H9 (cell line): ENCODE data around the gene C3orf70. TPM values are rescaled to one million over a fixed set of nuclear protein-coding genes. Genes with fewer than 3 reads are reported as not detected.

Experiments used
- DNase-seq: peaks from one replicate; pipeline ENCODE4 v3.0.0-alpha.2; 2017
- H2AFZ ChIP-seq: one replicate; pipeline ENCODE4 v1.6.1; 2013; ENCODE audit warnings: mild to moderate bottlenecking, low read length, control low read depth, moderate library complexity
- H2AK5ac ChIP-seq: 2 replicates; pipeline ENCODE4 v1.6.1; 2013; ENCODE audit warnings: low read length, control low read depth, mixed read lengths; ENCODE audit not compliant: insufficient read length
- H2BK120ac ChIP-seq: one replicate; pipeline ENCODE4 v1.6.1; 2013; ENCODE audit warnings: low read depth, mild to moderate bottlenecking, low read length, control low read depth, inconsistent platforms; ENCODE audit not compliant: poor library complexity, severe bottlenecking
- H2BK12ac ChIP-seq: 2 replicates; pipeline ENCODE4 v1.6.1; 2013; ENCODE audit warnings: low read length, control low read depth, mixed read lengths, low read depth; ENCODE audit not compliant: insufficient read length
- H2BK15ac ChIP-seq: 2 replicates; pipeline ENCODE4 v1.6.1; 2013; ENCODE audit warnings: low read depth, low read length, control low read depth
- H2BK20ac ChIP-seq: one replicate; pipeline ENCODE4 v1.6.1; 2013; ENCODE audit warnings: low read depth, mild to moderate bottlenecking, low read length, control low read depth, inconsistent platforms; ENCODE audit not compliant: poor library complexity, severe bottlenecking
- H2BK5ac ChIP-seq: 2 replicates; pipeline ENCODE4 v1.6.1; 2013; ENCODE audit warnings: low read length, control low read depth, mixed read lengths; ENCODE audit not compliant: insufficient read length
- H3K14ac ChIP-seq: 2 replicates; pipeline ENCODE4 v1.6.1; 2013; ENCODE audit warnings: low read length, control low read depth; ENCODE audit not compliant: insufficient read depth
- H3K18ac ChIP-seq: 2 replicates; pipeline ENCODE4 v1.6.1; 2013; ENCODE audit warnings: low read depth, mild to moderate bottlenecking, mixed read lengths, low read length, control low read depth; ENCODE audit not compliant: insufficient read length
- H3K23ac ChIP-seq: 2 replicates; pipeline ENCODE4 v1.6.1; 2013; ENCODE audit warnings: low read length, control low read depth, mixed read lengths, low read depth; ENCODE audit not compliant: insufficient read length
- H3K23me2 ChIP-seq: 2 replicates; pipeline ENCODE4 v1.6.1; 2013; ENCODE audit warnings: low read depth, mild to moderate bottlenecking, mixed read lengths, low read length, control low read depth; ENCODE audit not compliant: insufficient read length, poor library complexity, severe bottlenecking
- H3K27ac ChIP-seq: 2 replicates; pipeline ENCODE4 v1.5.1; 2013; ENCODE audit warnings: low read length, control low read depth, mixed read lengths, low read depth; ENCODE audit not compliant: insufficient read length
- H3K27me3 ChIP-seq: 2 replicates; pipeline ENCODE4 v1.6.1; 2013; ENCODE audit warnings: low read length, control low read depth, inconsistent platforms; ENCODE audit not compliant: insufficient read depth
- H3K4ac ChIP-seq: 2 replicates; pipeline ENCODE4 v1.6.1; 2013; ENCODE audit warnings: low read depth, mild to moderate bottlenecking, control low read depth, inconsistent platforms, low read length, moderate library complexity
- H3K4me1 ChIP-seq: 2 replicates; pipeline ENCODE4 v1.6.1; 2013; ENCODE audit warnings: low read length, control low read depth, inconsistent platforms; ENCODE audit not compliant: insufficient read depth
- H3K4me2 ChIP-seq: 2 replicates; pipeline ENCODE4 v1.6.1; 2013; ENCODE audit warnings: low read length, control low read depth, mixed read lengths; ENCODE audit not compliant: insufficient read length, insufficient read depth
- H3K56ac ChIP-seq: 2 replicates; pipeline ENCODE4 v1.6.1; 2013; ENCODE audit warnings: low read depth, mild to moderate bottlenecking, mixed read lengths, low read length, control low read depth; ENCODE audit not compliant: insufficient read length
- H3K79me1 ChIP-seq: 2 replicates; pipeline ENCODE4 v1.6.1; 2013; ENCODE audit warnings: low read depth, mild to moderate bottlenecking, moderate library complexity, low read length, control low read depth, inconsistent platforms; ENCODE audit not compliant: insufficient read depth, poor library complexity, severe bottlenecking
- H3K79me2 ChIP-seq: 2 replicates; pipeline ENCODE4 v1.6.1; 2013; ENCODE audit warnings: low read length, control low read depth, inconsistent platforms; ENCODE audit not compliant: insufficient read depth
- H3K9ac ChIP-seq: 2 replicates; pipeline ENCODE4 v1.6.1; 2013; ENCODE audit warnings: low read length, control low read depth, mixed read lengths; ENCODE audit not compliant: insufficient read length; ENCODE audit errors: extremely low read depth
- H3K9me3 ChIP-seq: one replicate; pipeline ENCODE4 v1.6.1; 2013; ENCODE audit warnings: low read depth, low read length, inconsistent platforms; ENCODE audit not compliant: control insufficient read depth
- H3T11ph ChIP-seq: one replicate; pipeline ENCODE4 v1.6.1; 2013; ENCODE audit warnings: mild to moderate bottlenecking, low read length, control low read depth, inconsistent platforms
- H4K20me1 ChIP-seq: one replicate; pipeline ENCODE4 v1.6.1; 2013; ENCODE audit not compliant: control insufficient read depth, insufficient read length, insufficient read depth
- H4K5ac ChIP-seq: 2 replicates; pipeline ENCODE4 v1.6.1; 2013; ENCODE audit warnings: low read depth, mild to moderate bottlenecking, mixed read lengths, low read length, control low read depth; ENCODE audit not compliant: insufficient read length
- H4K8ac ChIP-seq: replicated peaks from 2 replicates; pipeline ENCODE4 v1.6.1; 2013; ENCODE audit warnings: low read length, control low read depth, mixed read lengths, low read depth; ENCODE audit not compliant: insufficient read length
- H4K91ac ChIP-seq: 2 replicates; pipeline ENCODE4 v1.6.1; 2013; ENCODE audit warnings: low read depth, mild to moderate bottlenecking, moderate library complexity, mixed read lengths, low read length, control low read depth; ENCODE audit not compliant: insufficient read length
- H3K27ac Mint-ChIP-seq, 3 experiments: 2 replicates in 2 of 3; 3 replicates in 1 of 3; pipeline ENCODE4 v1.8.0; 2020 to 2021; ENCODE audit warnings: mixed read lengths in 3 of 3, mild to moderate bottlenecking in 1 of 3, moderate library complexity in 1 of 3
- H3K27me3 Mint-ChIP-seq: 2 replicates; pipeline ENCODE4 v1.8.0; 2021; ENCODE audit warnings: low read depth, mild to moderate bottlenecking, moderate library complexity, mixed read lengths
- H3K36me3 Mint-ChIP-seq, 3 experiments: 2 replicates in 2 of 3; 3 replicates in 1 of 3; pipeline ENCODE4 v1.8.0; 2020 to 2021; ENCODE audit warnings: low read depth in 3 of 3, mixed read lengths in 3 of 3; ENCODE audit not compliant: insufficient read depth in 1 of 3
- H3K4me1 Mint-ChIP-seq, 2 experiments: 2 replicates each; pipeline ENCODE4 v1.8.0; 2020; ENCODE audit warnings: mixed read lengths in 2 of 2
- H3K4me3 Mint-ChIP-seq, 2 experiments: 2 replicates in 1 of 2; 3 replicates in 1 of 2; pipeline ENCODE4 v1.8.0; 2020 to 2021; ENCODE audit warnings: mild to moderate bottlenecking in 2 of 2, mixed read lengths in 2 of 2, moderate library complexity in 1 of 2
- H3K9me3 Mint-ChIP-seq, 2 experiments: 2 replicates in 1 of 2; 3 replicates in 1 of 2; pipeline ENCODE4 v1.8.0; 2020; ENCODE audit warnings: mild to moderate bottlenecking in 2 of 2, mixed read lengths in 2 of 2, moderate library complexity in 1 of 2
- WGBS: extraction: QIAGEN DNeasy Blood & Tissue Kit; methylation state at CpG from one replicate; pipeline ENCODE4 v1.1.7; 2013; ENCODE audit warnings: missing lambda C conversion rate, low lambda C conversion rate, mixed read lengths; ENCODE audit not compliant: insufficient read length; ENCODE audit errors: extremely low coverage; 5-methylcytosine and 5-hydroxymethylcytosine counted together
- total RNA-seq: library from RNA; stranded (reverse); gene quantifications from 2 replicates; pipeline ENCODE4 v1.2.1, GENCODE V29; 2021
- TF ChIP-seq, protein P1 (sequence below): fragments of 200-600 bp; sonication (generic); conservative IDR thresholded peaks from 3 replicates; pipeline ENCODE4 v1.8.0; 2021; ENCODE audit warnings: antibody characterized with exemption, mild to moderate bottlenecking

The C3orf70 gene
- total RNA-seq, 1 experiment from 2014 or later, result 0.52 TPM

GRCh38 chr3:185137821-185138220 lies 15.0 kb downstream of the C3orf70 start:
- no CpG with 5 or more reads among the region's 1 CpG for WGBS
- Mint-ChIP-seq H3K9me3 (no peaks in the 10 kb centered on the region), H3K27ac (no peak overlapping the region), H3K27me3 (peaks cover 2% of the 10 kb centered on the region; the same call in 1 of the 2 replicates), H3K4me3 (no peak overlapping the region), H3K36me3 (0 out of 7 replicates have a peak, but pooled peaks cover 0 to 2% (median 0%) of the 10 kb centered on the region in 3 experiments), H3K4me1 (no peaks in the 10 kb centered on the region)
- no peak overlapping the region for H3T11ph ChIP-seq
- no peak overlapping the region for H4K5ac ChIP-seq
- no peak overlapping the region for H2BK20ac ChIP-seq
- no peak overlapping the region for H3K56ac ChIP-seq
- H4K20me1 ChIP-seq, result no peaks in the 10 kb centered on the region
- no peak overlapping the region for H2BK12ac ChIP-seq
- H3K9ac ChIP-seq, result no peak overlapping the region
- no peaks in the 10 kb centered on the region for H3K79me1 ChIP-seq
- no peak overlapping the region for H3K23ac ChIP-seq
- H2BK120ac ChIP-seq, result no peak overlapping the region
- DNase-seq, result no peak
- H2BK5ac ChIP-seq, result no peak overlapping the region
- no peak overlapping the region for H3K18ac ChIP-seq
- no peak overlapping the region for H3K4ac ChIP-seq
- H3K14ac ChIP-seq, result no peak overlapping the region
- H3K79me2 ChIP-seq, result no peaks in the 10 kb centered on the region
- H3K27ac ChIP-seq, result no peak overlapping the region
- H2AFZ ChIP-seq, result no peak overlapping the region
- no peak overlapping the region for H2BK15ac ChIP-seq
- H4K91ac ChIP-seq, result no peak overlapping the region
- no peaks in the 10 kb centered on the region for H3K4me1 ChIP-seq
- H3K9me3 ChIP-seq, result no peaks in the 10 kb centered on the region
- H3K27me3 ChIP-seq, result no peaks in the 10 kb centered on the region
- H4K8ac ChIP-seq, result no peak overlapping the region
- no peak overlapping the region for H3K4me2 ChIP-seq
- TF ChIP-seq, protein P1, sequence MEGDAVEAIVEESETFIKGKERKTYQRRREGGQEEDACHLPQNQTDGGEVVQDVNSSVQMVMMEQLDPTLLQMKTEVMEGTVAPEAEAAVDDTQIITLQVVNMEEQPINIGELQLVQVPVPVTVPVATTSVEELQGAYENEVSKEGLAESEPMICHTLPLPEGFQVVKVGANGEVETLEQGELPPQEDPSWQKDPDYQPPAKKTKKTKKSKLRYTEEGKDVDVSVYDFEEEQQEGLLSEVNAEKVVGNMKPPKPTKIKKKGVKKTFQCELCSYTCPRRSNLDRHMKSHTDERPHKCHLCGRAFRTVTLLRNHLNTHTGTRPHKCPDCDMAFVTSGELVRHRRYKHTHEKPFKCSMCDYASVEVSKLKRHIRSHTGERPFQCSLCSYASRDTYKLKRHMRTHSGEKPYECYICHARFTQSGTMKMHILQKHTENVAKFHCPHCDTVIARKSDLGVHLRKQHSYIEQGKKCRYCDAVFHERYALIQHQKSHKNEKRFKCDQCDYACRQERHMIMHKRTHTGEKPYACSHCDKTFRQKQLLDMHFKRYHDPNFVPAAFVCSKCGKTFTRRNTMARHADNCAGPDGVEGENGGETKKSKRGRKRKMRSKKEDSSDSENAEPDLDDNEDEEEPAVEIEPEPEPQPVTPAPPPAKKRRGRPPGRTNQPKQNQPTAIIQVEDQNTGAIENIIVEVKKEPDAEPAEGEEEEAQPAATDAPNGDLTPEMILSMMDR, result no peak
- H2AK5ac ChIP-seq, result no peak overlapping the region
- no peaks in the 10 kb centered on the region for H3K23me2 ChIP-seq
